ENCODE results near the gene THBS1.
A peak's percentile ranks its signal among the peaks of the same experiment; 100 is the strongest.

The THBS1 gene

DNA sequence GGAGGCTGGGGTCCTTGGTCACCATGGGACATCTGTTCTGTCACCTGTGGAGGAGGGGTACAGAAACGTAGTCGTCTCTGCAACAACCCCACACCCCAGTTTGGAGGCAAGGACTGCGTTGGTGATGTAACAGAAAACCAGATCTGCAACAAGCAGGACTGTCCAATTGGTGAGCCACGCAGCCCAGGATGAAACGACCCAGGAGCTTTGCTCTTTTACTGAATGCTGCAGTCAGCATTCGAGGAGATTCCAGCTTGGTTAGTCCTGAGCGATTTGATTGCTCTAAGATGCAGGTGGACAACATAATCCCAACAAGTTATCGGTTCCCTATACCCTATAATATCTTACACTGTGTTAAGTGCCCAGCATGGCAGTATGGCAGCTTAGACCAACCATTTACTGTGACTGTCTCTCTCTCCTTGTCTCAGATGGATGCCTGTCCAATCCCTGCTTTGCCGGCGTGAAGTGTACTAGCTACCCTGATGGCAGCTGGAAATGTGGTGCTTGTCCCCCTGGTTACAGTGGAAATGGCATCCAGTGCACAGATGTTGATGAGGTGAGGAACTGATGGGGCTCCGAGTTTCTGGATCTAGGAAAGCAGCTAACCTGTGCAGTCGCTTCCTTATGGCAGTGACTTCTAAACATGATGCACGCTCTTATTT, 7.8 kb downstream of the THBS1 start:
- FAIRE-seq (peak; percentile 20), DNase-seq (ENCODE audit: low spot score) (no peak)

DNA sequence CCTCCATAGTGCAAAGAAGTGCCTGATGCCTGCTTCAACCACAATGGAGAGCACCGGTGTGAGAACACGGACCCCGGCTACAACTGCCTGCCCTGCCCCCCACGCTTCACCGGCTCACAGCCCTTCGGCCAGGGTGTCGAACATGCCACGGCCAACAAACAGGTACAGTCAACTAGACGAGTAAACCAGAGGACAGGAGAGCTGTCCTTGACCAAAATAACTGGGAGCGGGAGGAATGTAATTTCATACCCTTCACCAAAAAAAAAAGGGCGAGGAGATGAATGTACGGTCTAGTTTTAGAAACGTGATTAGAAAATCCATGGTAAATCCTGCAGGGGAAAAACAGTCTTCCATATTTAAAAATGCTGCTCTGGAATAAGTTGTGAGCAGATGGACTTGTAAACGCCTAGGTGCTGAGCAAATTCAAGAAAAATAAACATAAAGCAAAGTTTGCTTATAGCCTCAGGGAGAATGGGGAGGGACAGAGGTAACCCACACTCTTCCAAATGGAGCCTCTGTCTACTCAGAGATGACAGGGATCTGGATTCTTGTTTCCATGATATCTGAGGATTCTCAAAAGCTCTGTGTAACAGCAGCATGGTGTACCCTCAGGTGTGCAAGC, 8.4 kb downstream of the THBS1 start:
- FAIRE-seq = peak; percentile 35
- no peak for DNase-seq (ENCODE audit: low spot score)

DNA sequence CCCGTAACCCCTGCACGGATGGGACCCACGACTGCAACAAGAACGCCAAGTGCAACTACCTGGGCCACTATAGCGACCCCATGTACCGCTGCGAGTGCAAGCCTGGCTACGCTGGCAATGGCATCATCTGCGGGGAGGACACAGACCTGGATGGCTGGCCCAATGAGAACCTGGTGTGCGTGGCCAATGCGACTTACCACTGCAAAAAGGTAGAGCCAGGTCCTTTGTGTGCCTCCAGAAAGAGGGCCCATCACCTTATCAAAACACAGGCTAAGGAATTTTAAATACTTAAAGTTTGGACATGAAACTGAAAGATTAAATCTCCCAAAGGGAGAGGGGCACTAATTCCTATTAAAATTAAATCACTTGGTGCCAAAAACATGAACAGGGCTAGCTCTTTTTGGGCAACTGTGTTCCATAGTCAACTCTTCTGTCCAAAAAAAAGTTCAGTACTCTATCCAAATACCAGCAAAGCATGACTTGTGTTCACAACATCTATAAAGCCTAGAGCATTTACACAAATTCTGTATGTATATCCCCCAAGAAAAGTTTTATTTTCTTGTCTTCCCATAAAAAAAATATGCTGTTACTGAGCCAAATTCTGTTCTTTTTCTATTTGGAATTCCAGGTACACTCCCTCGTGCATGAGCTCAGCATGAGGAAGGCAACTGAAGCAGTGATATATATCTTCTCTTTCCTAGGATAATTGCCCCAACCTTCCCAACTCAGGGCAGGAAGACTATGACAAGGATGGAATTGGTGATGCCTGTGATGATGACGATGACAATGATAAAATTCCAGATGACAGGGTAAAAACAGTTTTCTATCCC, 9.2 kb downstream of the THBS1 start:
- no peak for DNase-seq (ENCODE audit: low spot score)
- FAIRE-seq = no peak

DNA sequence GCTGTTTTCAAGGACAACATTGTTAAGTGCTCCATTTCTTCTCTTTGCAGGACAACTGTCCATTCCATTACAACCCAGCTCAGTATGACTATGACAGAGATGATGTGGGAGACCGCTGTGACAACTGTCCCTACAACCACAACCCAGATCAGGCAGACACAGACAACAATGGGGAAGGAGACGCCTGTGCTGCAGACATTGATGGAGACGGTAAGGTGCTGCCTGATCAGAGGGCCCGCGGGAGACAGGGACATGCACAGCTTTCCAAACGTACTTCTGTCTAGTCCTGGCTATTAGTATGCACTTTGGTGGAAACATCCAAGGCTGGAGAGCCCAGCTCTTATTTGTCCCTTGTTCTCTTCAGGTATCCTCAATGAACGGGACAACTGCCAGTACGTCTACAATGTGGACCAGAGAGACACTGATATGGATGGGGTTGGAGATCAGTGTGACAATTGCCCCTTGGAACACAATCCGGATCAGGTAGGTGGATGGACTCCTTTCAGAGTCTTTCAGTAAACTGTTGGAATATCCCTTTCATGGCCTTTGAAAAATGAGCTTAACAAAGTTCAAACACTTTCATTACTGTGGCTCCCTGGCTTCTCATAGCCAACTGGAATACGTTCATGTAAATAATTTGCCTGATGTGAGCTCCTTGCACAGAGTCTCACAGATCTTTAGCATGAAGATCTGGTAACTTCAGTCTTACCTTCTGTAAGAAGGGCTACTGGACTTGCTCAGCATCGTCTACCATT, 10.4 kb downstream of the THBS1 start:
- DNase-seq (ENCODE audit: low spot score) = no peak
- FAIRE-seq = peak; percentile 79

DNA sequence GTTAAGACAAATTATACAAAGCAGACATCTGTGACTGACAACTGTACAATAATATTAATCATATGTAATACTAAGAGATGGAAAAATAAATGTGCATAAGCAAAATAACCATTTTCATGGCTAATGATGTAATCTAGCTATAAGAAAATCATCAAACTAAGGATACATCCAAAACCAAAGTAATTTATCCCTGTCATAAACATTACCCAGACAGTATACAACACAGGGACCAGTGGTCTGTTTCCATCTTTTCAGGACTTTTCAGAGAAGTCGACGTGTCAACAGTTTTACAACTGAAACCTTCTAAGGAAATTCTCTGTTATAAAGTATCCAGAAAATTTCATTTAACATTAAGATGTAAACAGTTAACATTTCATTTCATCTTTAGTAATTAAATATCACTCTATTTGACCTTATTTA, 11.0 kb downstream of the THBS1 start:
- DNase-seq (ENCODE audit: low spot score) (no peak), FAIRE-seq (no peak)

DNA sequence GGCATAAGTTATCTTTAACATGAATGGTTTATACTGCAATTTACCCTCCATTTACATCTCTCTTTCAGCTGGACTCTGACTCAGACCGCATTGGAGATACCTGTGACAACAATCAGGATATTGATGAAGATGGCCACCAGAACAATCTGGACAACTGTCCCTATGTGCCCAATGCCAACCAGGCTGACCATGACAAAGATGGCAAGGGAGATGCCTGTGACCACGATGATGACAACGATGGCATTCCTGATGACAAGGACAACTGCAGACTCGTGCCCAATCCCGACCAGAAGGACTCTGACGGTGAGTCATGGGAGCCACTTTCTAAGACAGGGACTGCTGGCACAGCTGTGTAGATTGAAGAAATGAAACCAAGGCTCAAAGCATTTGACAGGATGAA, 11.6 kb downstream of the THBS1 start:
- FAIRE-seq (no peak), DNase-seq (ENCODE audit: low spot score) (no peak)

DNA sequence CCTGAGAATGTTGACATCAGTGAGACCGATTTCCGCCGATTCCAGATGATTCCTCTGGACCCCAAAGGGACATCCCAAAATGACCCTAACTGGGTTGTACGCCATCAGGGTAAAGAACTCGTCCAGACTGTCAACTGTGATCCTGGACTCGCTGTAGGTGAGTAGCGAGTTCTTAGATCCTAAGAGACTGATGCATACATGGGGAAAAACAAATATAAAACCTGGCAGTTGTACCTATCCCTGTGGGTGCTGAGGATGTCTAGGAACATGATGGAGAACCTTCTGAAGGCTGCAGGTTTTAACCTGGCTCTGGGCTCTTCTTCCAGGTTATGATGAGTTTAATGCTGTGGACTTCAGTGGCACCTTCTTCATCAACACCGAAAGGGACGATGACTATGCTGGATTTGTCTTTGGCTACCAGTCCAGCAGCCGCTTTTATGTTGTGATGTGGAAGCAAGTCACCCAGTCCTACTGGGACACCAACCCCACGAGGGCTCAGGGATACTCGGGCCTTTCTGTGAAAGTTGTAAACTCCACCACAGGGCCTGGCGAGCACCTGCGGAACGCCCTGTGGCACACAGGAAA, 12.3 kb downstream of the THBS1 start:
- DNase-seq (ENCODE audit: low spot score) (no peak), FAIRE-seq (no peak)

DNA sequence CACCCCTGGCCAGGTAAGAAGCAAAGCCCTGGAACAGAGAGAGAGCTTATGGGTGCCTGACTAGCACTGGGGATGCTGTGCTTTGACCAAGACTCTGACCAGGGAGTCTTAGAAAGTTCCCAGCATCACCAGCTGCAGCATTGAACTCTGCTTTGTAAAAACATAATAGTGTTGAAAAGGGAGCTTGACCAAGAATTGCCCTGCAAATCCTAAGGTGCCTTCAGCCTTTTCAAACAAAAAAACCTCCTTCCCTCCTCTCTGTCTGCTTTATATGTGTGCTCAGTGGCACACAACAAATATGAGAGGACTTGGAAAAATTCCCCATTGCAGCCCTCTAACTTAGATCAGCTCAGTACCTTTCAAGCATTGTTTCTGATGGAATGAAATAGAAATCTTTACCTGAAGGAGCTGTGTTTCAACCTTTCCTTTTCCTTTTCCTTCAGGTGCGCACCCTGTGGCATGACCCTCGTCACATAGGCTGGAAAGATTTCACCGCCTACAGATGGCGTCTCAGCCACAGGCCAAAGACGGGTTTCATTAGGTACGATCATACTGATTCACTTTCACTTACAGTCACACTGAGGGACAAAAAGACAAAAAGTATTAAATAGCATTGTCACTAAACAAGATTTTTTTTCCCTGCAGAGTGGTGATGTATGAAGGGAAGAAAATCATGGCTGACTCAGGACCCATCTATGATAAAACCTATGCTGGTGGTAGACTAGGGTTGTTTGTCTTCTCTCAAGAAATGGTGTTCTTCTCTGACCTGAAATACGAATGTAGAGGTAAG, 13.0 kb downstream of the THBS1 start:
- no peak for FAIRE-seq
- no peak for DNase-seq (ENCODE audit: low spot score)

DNA sequence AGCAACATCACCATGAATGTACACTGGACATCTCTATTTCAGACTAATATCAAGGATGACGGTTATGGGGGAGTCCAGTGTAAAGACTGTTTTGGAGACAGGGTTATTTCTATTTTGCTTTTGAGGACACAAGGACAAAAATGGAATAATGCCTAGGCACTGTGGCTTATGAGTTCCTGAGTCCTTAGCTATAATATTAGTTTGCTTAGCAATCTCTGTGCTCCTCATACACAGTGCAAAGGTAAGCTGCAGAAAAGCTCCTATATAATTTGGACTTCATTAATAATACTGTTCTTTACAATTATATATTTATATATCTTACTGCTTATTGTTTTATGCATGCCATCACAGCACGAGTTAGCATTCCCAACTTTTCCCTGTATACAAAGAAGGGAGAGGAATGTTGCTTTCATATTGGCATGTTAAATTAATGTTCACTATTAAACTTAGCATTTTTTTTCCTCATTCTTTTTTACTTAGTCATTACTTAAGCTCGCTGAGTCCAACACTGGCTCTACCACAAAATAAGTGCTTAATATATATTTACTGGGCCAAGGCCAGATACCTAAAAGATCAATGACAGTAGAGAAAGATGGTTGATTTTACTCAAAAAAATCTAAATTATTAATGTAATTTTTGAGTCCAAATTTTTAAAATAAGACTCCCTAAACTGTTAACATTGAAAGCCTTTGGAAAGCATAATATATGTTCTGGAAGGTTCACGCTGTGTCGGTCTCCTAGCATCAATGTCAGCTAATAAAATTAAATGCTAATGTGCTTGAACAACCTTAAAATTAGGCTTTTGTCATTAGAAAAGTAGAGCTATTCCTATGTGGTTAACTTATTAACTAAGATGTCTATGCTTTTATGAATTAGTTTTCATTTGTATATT, 13.8 kb downstream of the THBS1 start:
- DNase-seq (ENCODE audit: low spot score) = no peak
- FAIRE-seq = no peak

DNA sequence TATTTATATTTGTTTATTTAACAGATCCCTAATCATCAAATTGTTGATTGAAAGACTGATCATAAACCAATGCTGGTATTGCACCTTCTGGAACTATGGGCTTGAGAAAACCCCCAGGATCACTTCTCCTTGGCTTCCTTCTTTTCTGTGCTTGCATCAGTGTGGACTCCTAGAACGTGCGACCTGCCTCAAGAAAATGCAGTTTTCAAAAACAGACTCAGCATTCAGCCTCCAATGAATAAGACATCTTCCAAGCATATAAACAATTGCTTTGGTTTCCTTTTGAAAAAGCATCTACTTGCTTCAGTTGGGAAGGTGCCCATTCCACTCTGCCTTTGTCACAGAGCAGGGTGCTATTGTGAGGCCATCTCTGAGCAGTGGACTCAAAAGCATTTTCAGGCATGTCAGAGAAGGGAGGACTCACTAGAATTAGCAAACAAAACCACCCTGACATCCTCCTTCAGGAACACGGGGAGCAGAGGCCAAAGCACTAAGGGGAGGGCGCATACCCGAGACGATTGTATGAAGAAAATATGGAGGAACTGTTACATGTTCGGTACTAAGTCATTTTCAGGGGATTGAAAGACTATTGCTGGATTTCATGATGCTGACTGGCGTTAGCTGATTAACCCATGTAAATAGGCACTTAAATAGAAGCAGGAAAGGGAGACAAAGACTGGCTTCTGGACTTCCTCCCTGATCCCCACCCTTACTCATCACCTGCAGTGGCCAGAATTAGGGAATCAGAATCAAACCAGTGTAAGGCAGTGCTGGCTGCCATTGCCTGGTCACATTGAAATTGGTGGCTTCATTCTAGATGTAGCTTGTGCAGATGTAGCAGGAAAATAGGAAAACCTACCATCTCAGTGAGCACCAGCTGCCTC, 14.7 kb downstream of the THBS1 start:
- no peak for FAIRE-seq
- no peak for DNase-seq (ENCODE audit: low spot score)

DNA sequence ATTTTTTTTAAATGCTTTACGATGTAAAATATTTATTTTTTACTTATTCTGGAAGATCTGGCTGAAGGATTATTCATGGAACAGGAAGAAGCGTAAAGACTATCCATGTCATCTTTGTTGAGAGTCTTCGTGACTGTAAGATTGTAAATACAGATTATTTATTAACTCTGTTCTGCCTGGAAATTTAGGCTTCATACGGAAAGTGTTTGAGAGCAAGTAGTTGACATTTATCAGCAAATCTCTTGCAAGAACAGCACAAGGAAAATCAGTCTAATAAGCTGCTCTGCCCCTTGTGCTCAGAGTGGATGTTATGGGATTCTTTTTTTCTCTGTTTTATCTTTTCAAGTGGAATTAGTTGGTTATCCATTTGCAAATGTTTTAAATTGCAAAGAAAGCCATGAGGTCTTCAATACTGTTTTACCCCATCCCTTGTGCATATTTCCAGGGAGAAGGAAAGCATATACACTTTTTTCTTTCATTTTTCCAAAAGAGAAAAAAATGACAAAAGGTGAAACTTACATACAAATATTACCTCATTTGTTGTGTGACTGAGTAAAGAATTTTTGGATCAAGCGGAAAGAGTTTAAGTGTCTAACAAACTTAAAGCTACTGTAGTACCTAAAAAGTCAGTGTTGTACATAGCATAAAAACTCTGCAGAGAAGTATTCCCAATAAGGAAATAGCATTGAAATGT, 15.6 kb downstream of the THBS1 start:
- DNase-seq (ENCODE audit: low spot score) (no peak), FAIRE-seq (no peak)

DNA sequence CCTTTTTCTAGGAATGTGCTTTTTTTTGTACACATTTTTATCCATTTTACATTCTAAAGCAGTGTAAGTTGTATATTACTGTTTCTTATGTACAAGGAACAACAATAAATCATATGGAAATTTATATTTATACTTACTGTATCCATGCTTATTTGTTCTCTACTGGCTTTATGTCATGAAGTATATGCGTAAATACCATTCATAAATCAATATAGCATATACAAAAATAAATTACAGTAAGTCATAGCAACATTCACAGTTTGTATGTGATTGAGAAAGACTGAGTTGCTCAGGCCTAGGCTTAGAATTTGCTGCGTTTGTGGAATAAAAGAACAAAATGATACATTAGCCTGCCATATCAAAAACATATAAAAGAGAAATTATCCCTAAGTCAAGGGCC, 16.5 kb downstream of the THBS1 start:
- DNase-seq (ENCODE audit: low spot score) (no peak), FAIRE-seq (no peak)

DNA sequence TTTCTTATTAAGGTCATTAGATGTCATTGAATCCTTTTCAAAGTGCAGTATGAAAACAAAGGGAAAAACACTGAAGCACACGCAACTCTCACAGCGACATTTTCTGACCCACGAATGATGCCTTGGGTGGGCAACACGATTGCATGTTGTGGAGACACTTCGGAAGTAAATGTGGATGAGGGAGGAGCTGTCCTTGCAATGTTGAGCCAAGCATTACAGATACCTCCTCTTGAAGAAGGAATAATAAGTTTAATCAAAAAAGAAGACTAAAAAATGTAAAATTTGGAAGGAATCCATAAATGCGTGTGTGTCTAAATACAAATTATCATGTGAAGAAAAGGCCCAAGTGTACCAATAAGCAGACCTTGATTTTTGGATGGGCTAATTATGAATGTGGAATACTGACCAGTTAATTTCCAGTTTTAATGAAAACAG, 16.9 kb downstream of the THBS1 start:
- DNase-seq (ENCODE audit: low spot score) (no peak), FAIRE-seq (no peak)

DNA sequence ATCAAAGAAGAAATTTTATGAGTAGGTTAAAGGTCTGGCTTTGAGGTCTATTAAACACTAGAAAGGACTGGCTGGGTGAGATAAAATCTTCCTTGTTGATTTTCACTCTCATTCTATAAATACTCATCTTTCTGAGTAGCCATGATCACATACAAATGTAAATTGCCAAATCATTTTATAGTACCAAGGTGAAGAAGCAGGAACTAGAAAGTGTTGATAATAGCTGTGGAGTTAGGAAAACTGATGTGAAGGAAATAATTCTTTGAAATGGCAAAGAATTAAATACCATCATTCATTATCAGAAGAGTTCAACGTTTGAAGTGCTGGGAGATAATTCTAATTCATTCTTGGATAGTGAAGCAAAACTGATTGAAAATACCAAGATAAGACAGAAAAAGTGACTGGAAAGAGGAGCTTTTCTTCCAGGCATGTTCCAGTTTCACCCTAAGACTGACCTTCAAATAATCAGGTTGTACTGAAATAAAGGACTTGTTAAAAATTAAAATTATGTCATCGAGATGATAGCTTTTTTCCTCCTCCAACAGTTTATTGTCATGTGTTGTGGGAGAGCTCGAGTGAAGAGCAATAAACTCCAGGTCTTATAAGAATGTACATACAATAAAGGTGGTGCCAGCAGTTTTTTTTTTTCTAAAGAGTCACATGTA, 17.4 kb downstream of the THBS1 start:
- no peak for DNase-seq (ENCODE audit: low spot score)
- FAIRE-seq = no peak

DNA sequence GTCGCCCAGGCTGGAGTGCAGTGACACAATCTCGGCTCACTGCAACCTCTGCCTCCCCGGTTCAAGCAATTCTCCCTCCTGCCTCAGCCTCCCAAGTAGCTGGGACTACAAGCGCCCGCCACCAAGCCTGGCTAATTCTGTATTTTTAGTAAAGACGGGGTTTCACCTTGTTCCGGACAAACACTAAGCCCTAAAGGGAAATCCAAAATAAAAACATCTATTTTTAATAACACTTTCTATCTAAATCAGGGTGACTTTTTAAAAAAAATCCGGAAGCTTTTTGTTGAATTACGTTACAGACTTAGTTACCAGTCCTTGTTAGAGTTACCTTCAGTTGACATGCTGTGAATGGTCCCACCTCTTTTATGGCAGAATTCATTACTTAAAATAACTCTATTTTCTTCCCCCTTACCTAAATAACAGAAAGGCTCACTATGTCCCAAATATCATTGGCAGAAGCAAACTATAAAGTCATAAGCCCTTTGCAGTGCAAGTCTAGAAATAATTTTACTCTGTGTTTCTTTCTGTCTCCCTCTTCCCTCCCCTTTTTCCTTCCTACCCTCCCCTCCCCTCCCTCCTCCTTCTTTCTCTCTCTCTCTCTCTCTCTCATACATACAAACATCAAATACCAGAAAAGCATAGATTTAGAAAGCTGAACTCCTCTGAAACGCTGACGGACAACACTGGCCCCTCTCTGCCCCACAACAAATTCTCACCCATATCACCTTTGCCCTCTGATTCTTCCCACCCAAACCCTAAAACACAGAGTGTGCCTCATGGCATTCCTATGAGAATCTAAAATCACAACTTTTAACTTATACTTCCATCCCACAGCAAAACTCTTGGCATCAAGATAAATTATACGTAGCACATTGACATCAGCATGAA, 18.3 kb downstream of the THBS1 start:
- FAIRE-seq = no peak

DNA sequence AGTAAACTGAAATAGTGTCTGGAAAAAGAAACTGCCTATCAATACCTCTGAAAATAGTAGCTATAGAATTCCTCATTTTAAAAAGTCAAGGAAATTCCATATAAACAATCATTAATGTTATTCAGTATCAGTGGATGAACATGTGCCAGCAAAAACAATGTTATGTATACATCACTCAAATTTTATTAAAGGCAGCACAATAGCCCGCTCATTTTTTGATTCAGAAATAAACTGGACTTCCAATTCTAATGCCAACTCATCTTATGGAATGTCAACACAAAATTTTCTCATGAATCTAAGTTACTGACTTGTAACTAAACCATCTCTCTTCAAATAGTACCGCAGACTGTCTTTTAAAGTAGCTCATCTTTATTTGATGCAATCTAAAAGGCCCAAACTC, 19.0 kb downstream of the THBS1 start:
- no peak for FAIRE-seq

More for the DNA sequence above, 18.3 kb downstream of the THBS1 start:
- no peak for DNase-seq (ENCODE audit: low spot score)

More for the DNA sequence above, 19.0 kb downstream of the THBS1 start:
- DNase-seq (ENCODE audit: low spot score) = no peak

All from urothelium cell line (cell line).